K562 (cell line): ENCODE measurements around the gene SLCO2B1. TPM values are rescaled to one million over a fixed set of nuclear protein-coding genes. Genes with fewer than 3 reads are reported as not detected.
A peak's percentile ranks its signal among the peaks of the same experiment; 100 is the strongest.

Experiments used
- JUNB ChIP-seq: fragments of 450-650 bp; formaldehyde crosslinking; conservative IDR thresholded peaks from 2 replicates; pipeline ENCODE4 v1.4.0; 2020; ENCODE audit warnings: mild to moderate bottlenecking
- POLR2G ChIP-seq: fragments of 200-400 bp; formaldehyde crosslinking; IDR thresholded peaks from 2 replicates; pipeline ENCODE4 v1.6.1; 2017; ENCODE audit warnings: low read depth, mild to moderate bottlenecking, antibody characterized with exemption, low read length, moderate library complexity
- RBM25 ChIP-seq: fragments of 200-400 bp; formaldehyde crosslinking; IDR thresholded peaks from 2 replicates; pipeline ENCODE4 v1.6.1; 2018; ENCODE audit warnings: low read length, low read depth, moderate library complexity; ENCODE audit not compliant: severe bottlenecking
- RFX7 ChIP-seq: fragments of 250-450 bp; sonication (Bioruptor Pico); IDR thresholded peaks from 2 replicates; pipeline ENCODE4 v1.5.1; 2021; ENCODE audit warnings: mild to moderate bottlenecking
- SRSF3 ChIP-seq: fragments of 200-400 bp; formaldehyde crosslinking; IDR thresholded peaks from 2 replicates; pipeline ENCODE4 v1.6.1; 2016; ENCODE audit warnings: mild to moderate bottlenecking, low read length, moderate library complexity; ENCODE audit not compliant: insufficient read depth
- ZNF124 ChIP-seq: sonication (generic); formaldehyde crosslinking; IDR thresholded peaks from 2 replicates; pipeline ENCODE4 v1.8.1; 2022; ENCODE audit warnings: missing genetic modification reagents
- ZNF146 ChIP-seq: IDR thresholded peaks from one replicate; pipeline ENCODE4 v1.6.1; 2018; ENCODE audit warnings: missing compliant biosample characterization; ENCODE audit not compliant: unreplicated experiment
- ZNF431 ChIP-seq: sonication (generic); formaldehyde crosslinking; IDR thresholded peaks from 2 replicates; pipeline ENCODE4 v1.8.0; 2022; ENCODE audit warnings: mild to moderate bottlenecking, missing genetic modification reagents
- polyA plus RNA-seq, 8 experiments: library from polyadenylated mRNA; depleted of rRNA in 4 of 8; stranded (reverse) in 5 of 8; unstranded in 3 of 8; fragments of >200 nt; fragmentation: Nextera tagmentation in 2 of 8; fragmentation: Illumina TruSeq in 1 of 8; extraction: Ambion mirVana in 2 of 8; extraction: Trizol in 1 of 8; gene quantifications; 2 replicates each; pipeline versions ENCODE4 v1.2.1 to v1.2.3, GENCODE V29; 2011 to 2014; ENCODE audit warnings: inconsistent platforms in 1 of 8, missing spikeins in 1 of 8
- total RNA-seq, 7 experiments: library from RNA; depleted of rRNA in 6 of 7; stranded (reverse); fragments of >200 nt in 6 of 7; fragmentation: Illumina TruSeq in 2 of 7; extraction: Trizol in 2 of 7; gene quantifications; 2 replicates each; pipeline versions ENCODE4 v1.2.1 to v1.2.3, GENCODE V29; 2011 to 2021; ENCODE audit warnings: low replicate concordance in 1 of 7
- TF ChIP-seq, protein P1 (sequence below), 3 experiments: IDR thresholded peaks in 2 of 3; conservative IDR thresholded peaks in 1 of 3; 2 replicates each; pipeline ENCODE4 v1.5.1; 2011 to 2012; ENCODE audit warnings: low read length in 3 of 3, mild to moderate bottlenecking in 3 of 3, control low read depth in 2 of 3, improper control_type of control experiment in 1 of 3, inconsistent platforms in 1 of 3, low read depth in 1 of 3, mixed read lengths in 1 of 3, moderate library complexity in 1 of 3; ENCODE audit not compliant: insufficient read depth in 2 of 3
- TF ChIP-seq, protein P2 (sequence below): fragments of 450-650 bp; formaldehyde crosslinking; IDR thresholded peaks from 2 replicates; pipeline ENCODE4 v1.4.0; 2020; ENCODE audit warnings: mild to moderate bottlenecking, moderate library complexity
- TF ChIP-seq, protein P3 (sequence below): IDR thresholded peaks from 2 replicates; pipeline ENCODE4 v1.6.1; 2016; ENCODE audit warnings: missing genetic modification characterization, missing compliant biosample characterization
- TF ChIP-seq, protein P4 (sequence below): sonication (generic); formaldehyde crosslinking; IDR thresholded peaks from 2 replicates; pipeline ENCODE4 v1.8.1; 2023; ENCODE audit warnings: mild to moderate bottlenecking, missing genetic modification reagents, moderate library complexity

SLCO2B1 gene
- total and polyA plus RNA-seq, 9 of the 15 experiments (the other 6 are each of a cell fraction or from before 2014, with no cell fraction given): 0.70 to 14.7 (median 7.6) TPM

DNA sequence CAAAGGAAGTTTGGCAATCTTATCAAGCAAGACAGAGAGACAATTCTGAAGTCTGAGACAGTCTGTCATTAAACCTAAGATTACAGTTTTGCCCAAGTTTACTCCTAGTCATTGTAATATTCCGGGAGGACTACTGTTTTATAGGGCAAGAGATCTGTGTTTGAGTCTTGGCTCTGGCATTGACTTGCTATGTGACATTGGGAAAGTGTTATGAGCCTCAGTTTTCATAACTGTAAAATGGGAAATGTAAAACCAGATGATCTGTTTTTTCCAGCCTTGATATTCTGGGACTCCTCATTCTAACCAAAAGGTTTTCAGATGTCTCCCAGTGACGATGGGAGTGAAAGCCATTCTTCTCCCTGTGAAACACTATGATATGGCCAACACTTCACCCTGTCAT is 24.3 kb upstream of the SLCO2B1 start (continued):
- TF ChIP-seq, protein P1, sequence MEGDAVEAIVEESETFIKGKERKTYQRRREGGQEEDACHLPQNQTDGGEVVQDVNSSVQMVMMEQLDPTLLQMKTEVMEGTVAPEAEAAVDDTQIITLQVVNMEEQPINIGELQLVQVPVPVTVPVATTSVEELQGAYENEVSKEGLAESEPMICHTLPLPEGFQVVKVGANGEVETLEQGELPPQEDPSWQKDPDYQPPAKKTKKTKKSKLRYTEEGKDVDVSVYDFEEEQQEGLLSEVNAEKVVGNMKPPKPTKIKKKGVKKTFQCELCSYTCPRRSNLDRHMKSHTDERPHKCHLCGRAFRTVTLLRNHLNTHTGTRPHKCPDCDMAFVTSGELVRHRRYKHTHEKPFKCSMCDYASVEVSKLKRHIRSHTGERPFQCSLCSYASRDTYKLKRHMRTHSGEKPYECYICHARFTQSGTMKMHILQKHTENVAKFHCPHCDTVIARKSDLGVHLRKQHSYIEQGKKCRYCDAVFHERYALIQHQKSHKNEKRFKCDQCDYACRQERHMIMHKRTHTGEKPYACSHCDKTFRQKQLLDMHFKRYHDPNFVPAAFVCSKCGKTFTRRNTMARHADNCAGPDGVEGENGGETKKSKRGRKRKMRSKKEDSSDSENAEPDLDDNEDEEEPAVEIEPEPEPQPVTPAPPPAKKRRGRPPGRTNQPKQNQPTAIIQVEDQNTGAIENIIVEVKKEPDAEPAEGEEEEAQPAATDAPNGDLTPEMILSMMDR (IDR thresholded peaks at IDR 0.05 in 2 of 3, conservative IDR thresholded peaks at IDR 0.05 in 1 of 3; ENCODE audit: insufficient read depth in 2 of 3, low read depth in 1 of 3, low read length in 3 of 3): no peak
- TF ChIP-seq, protein P2, sequence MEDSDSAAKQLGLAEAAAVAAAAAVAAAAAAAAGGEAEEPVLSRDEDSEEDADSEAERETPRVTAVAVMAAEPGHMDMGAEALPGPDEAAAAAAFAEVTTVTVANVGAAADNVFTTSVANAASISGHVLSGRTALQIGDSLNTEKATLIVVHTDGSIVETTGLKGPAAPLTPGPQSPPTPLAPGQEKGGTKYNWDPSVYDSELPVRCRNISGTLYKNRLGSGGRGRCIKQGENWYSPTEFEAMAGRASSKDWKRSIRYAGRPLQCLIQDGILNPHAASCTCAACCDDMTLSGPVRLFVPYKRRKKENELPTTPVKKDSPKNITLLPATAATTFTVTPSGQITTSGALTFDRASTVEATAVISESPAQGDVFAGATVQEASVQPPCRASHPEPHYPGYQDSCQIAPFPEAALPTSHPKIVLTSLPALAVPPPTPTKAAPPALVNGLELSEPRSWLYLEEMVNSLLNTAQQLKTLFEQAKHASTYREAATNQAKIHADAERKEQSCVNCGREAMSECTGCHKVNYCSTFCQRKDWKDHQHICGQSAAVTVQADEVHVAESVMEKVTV (CRISPR knock-in tag): no peak
- TF ChIP-seq, protein P3, sequence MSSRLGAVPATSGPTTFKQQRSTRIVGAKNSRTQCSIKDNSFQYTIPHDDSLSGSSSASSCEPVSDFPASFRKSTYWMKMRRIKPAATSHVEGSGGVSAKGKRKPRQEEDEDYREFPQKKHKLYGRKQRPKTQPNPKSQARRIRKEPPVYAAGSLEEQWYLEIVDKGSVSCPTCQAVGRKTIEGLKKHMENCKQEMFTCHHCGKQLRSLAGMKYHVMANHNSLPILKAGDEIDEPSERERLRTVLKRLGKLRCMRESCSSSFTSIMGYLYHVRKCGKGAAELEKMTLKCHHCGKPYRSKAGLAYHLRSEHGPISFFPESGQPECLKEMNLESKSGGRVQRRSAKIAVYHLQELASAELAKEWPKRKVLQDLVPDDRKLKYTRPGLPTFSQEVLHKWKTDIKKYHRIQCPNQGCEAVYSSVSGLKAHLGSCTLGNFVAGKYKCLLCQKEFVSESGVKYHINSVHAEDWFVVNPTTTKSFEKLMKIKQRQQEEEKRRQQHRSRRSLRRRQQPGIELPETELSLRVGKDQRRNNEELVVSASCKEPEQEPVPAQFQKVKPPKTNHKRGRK: no peak
- TF ChIP-seq JUNB (no peak), SRSF3 (no peak), RBM25 (peak; percentile 76), RFX7 (CRISPR knock-in tag) (no peak), ZNF431 (CRISPR knock-in tag) (no peak), ZNF124 (CRISPR knock-in tag) (no peak), POLR2G (no peak), ZNF146 (CRISPR knock-in tag) (no peak)
- TF ChIP-seq, protein P4, sequence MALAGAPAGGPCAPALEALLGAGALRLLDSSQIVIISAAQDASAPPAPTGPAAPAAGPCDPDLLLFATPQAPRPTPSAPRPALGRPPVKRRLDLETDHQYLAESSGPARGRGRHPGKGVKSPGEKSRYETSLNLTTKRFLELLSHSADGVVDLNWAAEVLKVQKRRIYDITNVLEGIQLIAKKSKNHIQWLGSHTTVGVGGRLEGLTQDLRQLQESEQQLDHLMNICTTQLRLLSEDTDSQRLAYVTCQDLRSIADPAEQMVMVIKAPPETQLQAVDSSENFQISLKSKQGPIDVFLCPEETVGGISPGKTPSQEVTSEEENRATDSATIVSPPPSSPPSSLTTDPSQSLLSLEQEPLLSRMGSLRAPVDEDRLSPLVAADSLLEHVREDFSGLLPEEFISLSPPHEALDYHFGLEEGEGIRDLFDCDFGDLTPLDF (CRISPR knock-in tag): no peak
